Mesothelial cell of epicardium (in vitro differentiated cells): ENCODE results near the gene ATAD2B. TPM values are rescaled to one million over a fixed set of nuclear protein-coding genes. Genes with fewer than 3 reads are reported as not detected.

ENCODE experiments used
- DNase-seq, 2 experiments: peaks; one replicate each; pipeline ENCODE4 v3.0.0; 2021; ENCODE audit warnings: low spot score in 2 of 2; ENCODE audit not compliant: unreplicated experiment in 2 of 2
- H3K27ac Mint-ChIP-seq: 2 replicates; pipeline ENCODE4 v1.8.0; 2021; ENCODE audit warnings: mixed read lengths
- H3K27me3 Mint-ChIP-seq: 2 replicates; pipeline ENCODE4 v1.8.0; 2021; ENCODE audit warnings: low read depth, mixed read lengths
- H3K36me3 Mint-ChIP-seq: 2 replicates; pipeline ENCODE4 v1.8.0; 2021; ENCODE audit warnings: mixed read lengths
- H3K4me1 Mint-ChIP-seq: 2 replicates; pipeline ENCODE4 v1.8.0; 2021; ENCODE audit warnings: mixed read lengths
- H3K4me3 Mint-ChIP-seq: 2 replicates; pipeline ENCODE4 v1.8.0; 2021; ENCODE audit warnings: mild to moderate bottlenecking, moderate library complexity, mixed read lengths
- H3K9me3 Mint-ChIP-seq: 2 replicates; pipeline ENCODE4 v1.8.0; 2021; ENCODE audit warnings: mixed read lengths
- CTCF ChIP-seq: fragments of 200-600 bp; sonication (generic); IDR thresholded peaks from one replicate; pipeline ENCODE4 v1.5.0; 2021; ENCODE audit warnings: antibody characterized with exemption; ENCODE audit not compliant: unreplicated experiment
- total RNA-seq: library from RNA; stranded (reverse); gene quantifications from 3 replicates; pipeline ENCODE4 v1.2.1, GENCODE V29; 2021

Gene ATAD2B
- total RNA-seq, 1 donor from 2014 or later: 35.6 TPM

- Mint-ChIP-seq H3K27me3 (no peaks in the 10 kb centered on the region), H3K27ac (no peak overlapping the region), H3K9me3 (no peaks in the 10 kb centered on the region), H3K36me3 (peaks cover 12% of the 10 kb centered on the region), H3K4me3 (no peak overlapping the region), H3K4me1 (peaks cover 16% of the 10 kb centered on the region)
- no peak for TF ChIP-seq CTCF
- no peak for DNase-seq
Measured at GRCh38 chr2:23806665-23807249, 120.2 kb downstream of the ATAD2B start.

GRCh38 chr2:23806201-23806600, 120.7 kb downstream of the ATAD2B start:
- no peaks in the 10 kb centered on the region for H3K27me3 Mint-ChIP-seq
- H3K4me1 Mint-ChIP-seq: peaks cover 16% of the 10 kb centered on the region
- H3K27ac Mint-ChIP-seq: no peak overlapping the region
- DNase-seq: no peak
- H3K36me3 Mint-ChIP-seq: peaks cover 12% of the 10 kb centered on the region
- no peak for TF ChIP-seq CTCF
- no peak overlapping the region for H3K4me3 Mint-ChIP-seq
- no peaks in the 10 kb centered on the region for H3K9me3 Mint-ChIP-seq

GRCh38 chr2:23803965-23804542, 122.9 kb downstream of the ATAD2B start:
- no peaks in the 10 kb centered on the region for H3K9me3 Mint-ChIP-seq
- no peak overlapping the region for H3K4me3 Mint-ChIP-seq
- H3K27me3 Mint-ChIP-seq: no peaks in the 10 kb centered on the region
- no peak for TF ChIP-seq CTCF
- H3K4me1 Mint-ChIP-seq: peaks cover 16% of the 10 kb centered on the region
- no peak for DNase-seq
- H3K27ac Mint-ChIP-seq: no peak overlapping the region
- peaks cover 15% of the 10 kb centered on the region for H3K36me3 Mint-ChIP-seq

- Mint-ChIP-seq H3K27me3 (no peaks in the 10 kb centered on the region), H3K4me1 (peaks cover 16% of the 10 kb centered on the region), H3K27ac (no peak overlapping the region), H3K4me3 (no peak overlapping the region), H3K9me3 (no peaks in the 10 kb centered on the region), H3K36me3 (peaks cover 15% of the 10 kb centered on the region)
- TF ChIP-seq CTCF: no peak
- DNase-seq: no peak
Measured at GRCh38 chr2:23803264-23803964, 123.5 kb downstream of the ATAD2B start.

DNA sequence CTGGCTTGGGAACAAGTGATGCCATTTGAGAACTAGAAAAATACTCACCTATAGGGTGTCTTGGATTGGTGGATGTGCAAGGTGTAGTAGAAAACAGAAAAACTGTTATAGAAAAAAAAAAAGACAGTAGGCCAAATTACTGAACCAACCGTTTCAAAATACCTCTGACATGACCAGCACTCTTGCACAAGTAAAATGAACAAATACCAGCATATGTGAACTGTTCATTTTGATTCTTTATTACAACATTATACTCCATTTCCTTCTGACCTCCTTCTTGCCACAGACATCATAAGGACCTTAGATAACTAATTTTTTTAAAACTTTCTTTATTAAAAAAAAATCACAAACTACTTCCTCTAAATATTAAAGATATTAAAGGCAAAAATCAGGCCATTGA, 125.5 kb downstream of the ATAD2B start:
- Mint-ChIP-seq H3K4me1 (peaks cover 16% of the 10 kb centered on the region), H3K4me3 (no peak overlapping the region), H3K27me3 (no peaks in the 10 kb centered on the region), H3K9me3 (no peaks in the 10 kb centered on the region), H3K27ac (no peak overlapping the region), H3K36me3 (peaks cover 11% of the 10 kb centered on the region)
- DNase-seq: no peak
- no peak for TF ChIP-seq CTCF
